GM21390 (cell line): ENCODE measurements around the gene SPAG16.
A peak's percentile ranks its signal among the peaks of the same experiment; 100 is the strongest.
"Not testable (repeated sequence)": the region's sequence is repeated elsewhere in the genome, so short reads cannot be mapped to it uniquely, and the experiment has no call there.

Source experiments
- ATAC-seq: cut with Tn5 transposase; IDR thresholded peaks from one replicate; pipeline ENCODE4 v1.9.1; 2021; ENCODE audit not compliant: unreplicated experiment

The SPAG16 gene

DNA sequence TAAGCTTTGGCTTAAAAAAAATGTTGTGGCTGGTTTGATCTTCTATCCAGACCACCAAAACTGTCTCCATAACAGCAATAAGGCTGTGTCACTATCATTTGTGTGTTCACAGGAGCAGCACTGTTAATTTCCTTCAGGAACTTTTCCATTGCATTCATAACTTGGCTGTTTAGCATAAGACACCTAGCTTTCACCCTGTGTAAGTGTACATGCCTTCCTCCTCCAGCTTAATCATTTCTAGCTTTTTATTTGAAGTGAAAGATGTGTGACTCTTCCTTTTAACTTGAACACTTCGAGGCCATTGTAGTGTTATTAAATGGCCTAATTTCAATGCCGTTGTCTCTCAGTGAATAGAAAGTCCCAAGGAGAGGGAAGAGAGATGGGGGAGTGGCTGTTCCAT is 773.7 kb downstream of the SPAG16 start:
- ATAC-seq: no peak

DNA sequence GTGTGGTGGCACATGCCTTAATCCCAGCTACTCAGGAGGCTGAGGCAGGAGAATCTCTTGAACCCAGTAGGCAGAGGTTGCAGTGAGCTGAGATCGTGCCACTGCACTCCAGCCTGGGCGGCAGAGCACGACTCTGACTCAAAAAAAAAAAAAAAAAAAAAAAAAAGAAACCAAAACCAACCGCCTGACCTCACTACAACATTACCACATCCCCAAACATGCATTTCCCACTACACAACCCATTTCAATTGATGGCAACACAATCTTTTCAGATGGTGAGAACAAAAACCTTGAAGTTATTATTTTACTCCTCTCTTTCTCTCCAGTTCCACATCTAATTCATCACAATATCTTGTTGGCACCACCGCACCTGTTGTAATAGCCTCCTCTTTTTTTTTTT is 778.0 kb downstream of the SPAG16 start:
- not testable (repeated sequence) for ATAC-seq

DNA sequence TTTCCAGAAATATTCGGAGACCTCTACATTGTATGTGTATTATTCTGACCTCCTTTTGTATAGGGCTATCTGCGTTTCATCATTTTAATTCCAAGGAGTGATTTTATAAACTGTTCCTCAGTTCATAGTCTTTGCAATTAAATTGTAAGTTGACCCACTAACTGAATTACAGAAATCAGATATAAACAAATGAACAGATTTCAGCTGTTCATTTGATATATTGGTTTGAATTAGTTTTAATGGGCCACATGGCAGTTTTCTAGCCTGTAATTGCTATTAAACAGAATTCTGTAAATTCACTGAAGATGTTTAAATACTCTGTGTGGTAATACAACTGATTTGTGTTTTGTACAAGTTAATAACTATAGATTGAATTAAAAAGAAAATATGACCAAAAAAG is 780.2 kb downstream of the SPAG16 start:
- no peak for ATAC-seq

DNA sequence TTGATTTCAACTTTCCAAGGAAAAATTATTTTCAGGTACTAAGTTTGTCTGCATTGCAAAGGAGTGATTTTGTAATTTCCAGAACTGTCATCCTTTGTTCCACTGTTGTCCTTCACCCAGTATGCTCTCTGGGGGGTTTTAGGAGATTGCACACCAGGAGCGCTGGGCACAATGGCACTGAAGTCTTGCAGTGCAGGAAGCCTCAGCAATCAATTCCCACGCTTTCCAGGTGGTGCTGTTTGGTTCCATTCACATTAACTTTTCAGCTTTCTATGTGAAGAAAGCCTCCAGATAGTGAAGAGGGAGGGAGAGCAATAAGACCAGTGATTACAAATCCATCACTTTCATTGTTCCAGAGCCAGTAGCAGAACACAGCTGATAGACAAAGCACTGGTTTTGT is 782.6 kb downstream of the SPAG16 start:
- no peak for ATAC-seq

DNA sequence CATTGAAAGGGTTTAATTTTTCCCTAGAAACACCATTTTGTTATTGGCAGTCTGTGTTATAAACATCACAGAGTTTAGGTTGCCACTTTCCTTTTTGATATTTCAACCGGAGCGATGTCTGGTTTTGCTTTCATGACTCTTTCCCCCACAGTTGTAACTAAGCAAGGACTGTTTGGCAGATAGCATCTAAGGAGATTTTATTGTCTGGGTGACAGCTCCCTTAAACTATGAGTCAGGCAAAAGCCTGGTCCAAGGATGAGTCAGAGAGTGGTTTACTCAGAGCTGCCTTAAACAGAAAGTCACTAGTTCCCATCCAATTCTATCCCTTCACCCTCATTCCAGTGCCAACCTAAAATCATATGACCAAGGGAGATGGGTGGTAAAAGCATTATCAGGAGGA is 785.0 kb downstream of the SPAG16 start:
- ATAC-seq: peak; percentile 59

DNA sequence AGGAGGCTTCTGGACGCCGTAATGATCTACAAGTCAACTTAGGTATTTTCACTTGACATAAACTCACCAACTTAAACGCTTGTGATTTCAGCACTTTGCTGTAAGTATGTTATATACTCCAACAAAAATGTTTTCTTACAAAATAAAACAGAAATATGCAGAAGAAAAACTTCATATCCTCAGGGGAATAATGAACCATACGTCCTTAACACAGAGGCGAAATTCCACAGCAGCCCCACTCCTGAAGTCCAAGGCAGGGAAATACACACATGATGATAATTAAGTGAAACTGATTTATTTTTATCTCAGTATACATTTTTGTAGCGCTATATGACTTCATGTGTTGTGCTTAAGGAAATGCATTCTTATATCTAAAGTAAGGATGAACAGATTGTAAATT is 791.2 kb downstream of the SPAG16 start:
- ATAC-seq: no peak

DNA sequence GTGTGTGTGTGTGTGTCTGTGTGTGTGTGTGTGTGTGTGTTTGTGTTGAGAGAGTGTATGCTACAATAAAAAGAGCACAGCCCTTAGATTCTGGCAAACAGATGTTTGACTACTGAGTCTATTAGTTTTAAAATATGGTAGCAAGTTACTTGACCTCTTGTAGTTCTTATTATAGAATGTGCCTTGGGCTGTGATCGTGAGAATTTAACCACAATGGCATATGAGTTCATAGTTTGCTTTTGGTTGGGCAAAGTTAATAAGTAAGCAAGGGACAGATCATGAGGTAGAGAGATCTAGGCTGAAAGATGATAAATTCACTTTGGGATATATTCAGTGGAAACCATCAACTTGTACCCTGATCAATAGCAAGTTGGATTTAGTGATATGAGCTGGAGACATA is 792.3 kb downstream of the SPAG16 start:
- no peak for ATAC-seq

DNA sequence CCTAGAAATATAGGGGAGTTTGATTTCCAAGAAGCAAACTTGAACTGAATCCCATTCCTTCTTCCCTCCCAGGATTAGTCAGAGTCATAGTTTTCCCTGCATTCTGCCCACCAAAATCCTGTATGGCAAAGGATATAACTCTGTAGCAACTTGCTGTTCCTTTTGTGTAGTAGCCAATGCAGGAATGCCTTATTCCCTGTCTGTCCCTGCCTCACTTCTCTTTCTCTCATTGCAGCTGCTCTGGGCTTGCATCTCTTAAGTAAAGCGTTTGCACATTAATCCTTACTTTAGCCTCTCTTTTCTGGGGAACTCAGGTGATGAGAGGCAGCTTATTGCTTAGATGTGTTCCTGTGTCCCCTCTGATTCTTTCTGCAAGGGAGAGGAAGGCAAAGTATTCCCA is 793.5 kb downstream of the SPAG16 start:
- no peak for ATAC-seq

DNA sequence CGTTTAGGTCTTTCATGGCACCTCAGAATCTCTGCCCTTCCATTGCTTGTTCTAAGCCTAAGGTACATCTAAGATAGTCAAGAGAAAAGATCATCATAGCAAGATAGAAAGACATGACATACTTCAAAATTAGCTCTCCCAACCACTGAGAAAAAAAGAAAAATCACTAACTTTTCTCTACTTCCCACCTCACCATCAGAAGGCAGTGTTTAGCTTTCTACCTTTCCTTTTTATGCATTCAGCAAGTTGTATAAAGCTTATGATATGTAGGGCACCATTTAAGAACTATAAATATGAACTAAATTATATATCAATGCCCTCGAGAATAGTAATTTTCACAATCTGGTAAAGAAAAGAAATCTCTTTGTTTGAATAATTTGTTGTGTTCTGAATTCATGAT is 794.8 kb downstream of the SPAG16 start:
- no peak for ATAC-seq

DNA sequence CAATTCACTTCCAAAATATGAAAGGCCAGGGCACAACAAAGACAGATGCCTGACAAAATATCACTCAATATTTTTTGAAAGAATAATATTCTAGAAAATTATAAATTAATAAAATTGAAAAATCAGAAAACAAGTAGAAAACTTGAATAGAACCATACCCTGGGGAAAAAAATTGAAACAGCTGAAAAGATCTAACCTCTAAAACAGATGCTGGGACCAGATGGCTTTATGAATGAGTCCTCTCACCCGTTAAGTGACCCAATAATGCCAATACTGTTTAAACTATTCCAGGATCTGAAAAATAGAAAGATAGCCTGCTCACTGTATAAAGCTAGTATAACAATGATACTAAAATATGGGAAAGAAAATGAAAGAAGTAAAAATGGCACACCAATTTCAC is 804.3 kb downstream of the SPAG16 start:
- no peak for ATAC-seq

DNA sequence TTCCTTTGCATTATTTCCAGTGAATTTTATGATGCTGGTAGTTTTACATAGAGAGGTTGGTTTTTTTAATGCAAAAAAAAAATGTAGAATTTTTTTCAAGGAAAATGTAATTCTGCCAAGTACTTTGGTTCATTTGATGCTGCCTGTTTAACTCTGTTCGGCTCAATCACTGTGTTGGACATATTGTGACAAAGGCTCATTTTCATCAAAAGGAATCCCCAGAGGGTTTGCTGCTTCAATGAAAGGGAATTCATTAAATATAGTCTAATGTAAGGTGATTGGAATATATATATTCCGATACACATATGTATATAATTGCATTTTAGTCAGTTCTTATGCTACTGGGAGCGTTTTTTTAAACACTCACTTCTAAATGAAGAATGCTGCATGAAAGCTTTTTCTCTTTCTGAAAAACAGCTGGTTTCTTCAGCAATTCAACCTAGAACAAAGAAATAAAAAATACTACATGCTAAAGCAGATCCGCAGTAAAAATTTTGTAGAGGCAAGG is 812.0 kb downstream of the SPAG16 start:
- no peak for ATAC-seq

DNA sequence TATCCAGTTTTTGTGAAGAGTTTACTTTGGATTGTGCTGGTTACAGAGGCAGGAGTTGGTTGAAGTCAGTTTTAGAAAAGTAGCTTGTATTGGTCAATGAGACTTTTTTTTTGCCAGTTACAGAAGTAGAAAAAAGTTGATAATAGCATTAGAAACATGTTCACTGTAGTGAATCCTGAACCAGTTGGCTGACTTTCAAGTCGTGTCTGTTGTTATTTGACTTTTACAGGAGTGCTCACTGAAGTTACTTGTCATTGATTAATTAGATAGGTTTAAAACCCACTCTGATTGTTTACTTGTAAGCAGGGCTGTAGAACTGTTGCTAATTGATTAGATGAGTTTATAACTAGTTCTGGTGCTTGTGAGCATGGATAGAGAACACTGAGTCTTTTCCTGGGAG is 814.5 kb downstream of the SPAG16 start:
- ATAC-seq: no peak

DNA sequence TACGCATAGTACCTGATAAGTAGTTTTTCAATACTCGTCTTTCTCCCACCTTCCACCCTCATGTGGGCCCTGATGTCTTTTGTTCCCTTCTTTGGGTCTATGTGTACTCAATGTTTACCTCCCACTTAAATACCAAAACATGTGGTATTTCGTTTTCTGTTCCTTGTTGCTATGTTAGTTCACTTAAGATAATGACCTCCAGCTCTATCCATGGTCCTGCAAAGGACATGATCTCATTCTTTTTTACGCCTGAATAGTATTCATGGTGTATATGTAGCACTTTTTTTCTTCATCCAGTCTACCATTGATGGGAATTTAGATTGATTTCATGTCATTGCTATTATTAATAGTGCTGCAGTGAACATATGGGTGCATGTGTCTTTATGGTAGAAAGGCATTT is 816.2 kb downstream of the SPAG16 start:
- ATAC-seq: no peak

DNA sequence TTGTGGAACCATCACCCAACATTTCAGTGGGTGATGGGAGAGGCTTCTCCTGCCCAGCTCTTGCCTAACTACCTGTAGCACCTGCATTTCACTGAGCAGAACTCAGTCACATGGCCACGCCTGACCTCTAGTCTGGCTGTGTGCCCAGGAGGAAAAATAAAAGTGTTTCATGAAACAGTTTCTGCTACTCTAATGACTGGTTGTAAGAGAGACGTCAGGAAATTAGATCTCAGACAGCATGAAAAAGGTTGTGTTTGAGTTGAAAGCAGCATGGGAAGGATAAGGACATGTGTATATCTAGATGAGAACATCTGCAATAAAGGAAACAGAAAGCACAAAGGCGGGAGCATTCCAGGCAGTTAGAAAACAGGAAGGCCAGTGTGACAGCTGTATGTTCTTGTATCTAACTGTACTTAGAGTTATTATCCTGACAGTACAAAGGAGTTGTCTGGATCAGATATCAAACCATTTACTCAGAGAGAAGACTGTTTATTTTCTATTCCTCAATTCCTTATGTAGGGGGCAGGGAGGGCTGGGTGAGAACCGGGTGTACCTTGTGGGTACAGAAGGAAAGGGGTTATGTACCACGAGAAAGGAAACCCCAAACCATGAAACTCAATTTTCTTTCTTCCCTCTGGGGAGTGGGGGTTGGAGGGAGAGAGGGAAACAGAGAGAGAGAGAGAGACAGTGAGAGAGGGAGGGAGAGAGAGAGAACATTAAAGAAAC is 819.2 kb downstream of the SPAG16 start:
- no peak for ATAC-seq

DNA sequence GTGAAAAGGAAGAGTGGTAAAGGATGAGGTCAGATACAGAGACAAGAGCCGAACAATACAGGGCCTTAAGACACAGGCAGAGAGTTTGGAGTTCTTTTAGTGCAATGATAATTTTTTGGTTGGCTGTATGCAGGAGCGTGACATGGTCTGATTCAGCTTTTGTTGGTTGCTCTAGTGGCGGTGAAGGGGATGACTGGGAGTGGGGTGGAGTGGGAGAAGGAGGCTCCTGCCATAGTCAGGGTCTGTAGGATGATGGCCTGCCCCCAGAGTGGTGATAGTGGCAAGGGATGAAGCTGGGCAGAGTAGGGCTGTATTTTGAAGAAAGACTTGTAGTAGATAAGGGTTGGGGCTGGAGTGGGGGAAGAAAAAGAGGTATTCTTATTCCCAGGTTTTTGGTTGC is 820.0 kb downstream of the SPAG16 start:
- ATAC-seq: no peak

DNA sequence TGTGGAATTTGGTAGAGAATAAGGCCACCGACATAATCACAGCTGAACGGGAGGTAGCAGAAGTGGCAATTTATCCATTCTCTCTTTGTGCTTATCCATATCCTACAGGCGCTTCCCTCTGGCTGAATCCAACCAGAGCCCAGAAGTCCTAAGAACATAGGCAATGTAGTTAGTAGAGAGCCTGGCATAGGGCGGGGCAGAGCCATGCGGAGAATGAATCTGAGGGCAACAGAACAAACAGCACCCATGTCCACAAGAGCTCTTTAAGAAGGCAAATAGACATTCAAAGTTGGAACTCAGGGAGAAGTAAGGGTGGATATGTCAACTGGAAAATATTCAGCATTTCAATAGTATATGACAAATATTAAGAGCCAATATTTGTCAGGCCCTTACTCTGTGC is 820.7 kb downstream of the SPAG16 start:
- no peak for ATAC-seq

DNA sequence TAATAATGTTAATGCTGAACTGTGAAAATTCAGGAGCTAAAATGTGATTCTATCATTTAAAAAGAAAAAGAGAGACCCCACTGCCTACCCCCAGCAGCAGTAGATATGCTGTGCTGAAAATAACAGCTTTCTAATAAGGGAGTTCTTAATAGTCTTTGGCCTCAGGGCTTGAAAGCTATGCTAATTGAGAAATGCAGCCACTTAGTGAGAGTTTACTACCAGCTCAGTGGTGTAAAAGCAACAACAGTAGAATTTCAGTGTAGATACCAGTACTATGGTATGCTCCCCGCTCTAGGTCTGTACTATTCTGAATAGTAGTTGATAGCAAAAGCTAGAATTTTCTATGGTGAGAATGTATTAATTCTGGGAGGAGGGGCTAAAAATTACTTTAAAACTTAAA is 823.5 kb downstream of the SPAG16 start:
- ATAC-seq: no peak

DNA sequence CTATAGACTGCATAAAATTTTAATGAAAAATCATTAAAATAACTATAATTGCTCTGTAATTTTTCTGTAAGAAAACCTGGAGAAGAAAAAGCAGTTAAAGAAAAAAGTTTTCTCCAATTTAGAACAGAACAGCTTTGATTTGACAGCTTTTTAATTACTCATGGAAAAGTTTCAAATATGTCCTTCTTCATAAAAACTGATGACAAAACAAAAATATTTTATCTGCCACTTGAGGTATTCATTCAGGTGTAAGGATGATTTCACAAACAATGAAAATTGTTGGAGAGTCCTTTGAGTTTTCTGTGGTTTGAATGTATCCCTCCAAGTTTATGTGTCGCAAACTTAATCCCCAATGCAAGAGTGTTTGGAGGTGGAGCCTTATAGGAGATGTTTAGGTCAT is 824.3 kb downstream of the SPAG16 start:
- ATAC-seq: no peak

DNA sequence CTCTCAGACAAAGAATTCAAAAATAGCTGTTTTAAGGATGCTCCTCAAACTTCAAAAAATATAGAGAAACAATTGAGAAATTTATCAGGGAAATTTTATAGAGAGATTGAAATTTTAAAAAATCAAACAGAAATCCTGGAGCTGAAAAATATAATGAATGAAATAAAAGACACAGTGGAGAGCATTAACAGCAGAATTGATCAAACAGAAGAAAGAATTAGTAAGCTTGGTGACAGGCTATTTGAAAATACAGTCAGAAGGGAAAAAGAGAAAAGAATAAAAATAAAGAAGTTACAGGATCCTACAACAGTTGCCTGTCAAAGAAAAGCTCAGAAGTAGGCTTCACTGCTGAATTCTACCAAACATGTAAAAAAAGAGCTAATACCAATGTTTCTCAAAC is 832.8 kb downstream of the SPAG16 start:
- no peak for ATAC-seq

DNA sequence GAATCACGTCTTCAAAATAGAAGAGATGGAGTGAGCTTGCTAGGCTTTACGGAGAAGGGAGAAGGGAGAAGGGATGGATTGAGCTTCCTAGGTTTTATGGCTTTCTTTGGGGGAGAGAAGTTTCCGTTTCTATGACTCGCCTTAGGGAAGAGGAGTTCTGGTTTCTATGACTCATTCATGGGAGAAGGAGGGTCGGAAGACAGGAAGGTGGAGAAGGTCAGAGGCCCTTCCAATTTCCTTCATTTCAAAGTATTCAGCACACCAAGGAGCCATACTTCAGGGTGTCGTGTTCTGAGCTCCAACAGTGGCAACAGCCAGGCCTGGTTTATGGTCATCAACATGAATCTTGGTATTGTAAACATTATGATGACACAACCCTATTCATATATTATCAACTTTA is 841.9 kb downstream of the SPAG16 start:
- no peak for ATAC-seq

DNA sequence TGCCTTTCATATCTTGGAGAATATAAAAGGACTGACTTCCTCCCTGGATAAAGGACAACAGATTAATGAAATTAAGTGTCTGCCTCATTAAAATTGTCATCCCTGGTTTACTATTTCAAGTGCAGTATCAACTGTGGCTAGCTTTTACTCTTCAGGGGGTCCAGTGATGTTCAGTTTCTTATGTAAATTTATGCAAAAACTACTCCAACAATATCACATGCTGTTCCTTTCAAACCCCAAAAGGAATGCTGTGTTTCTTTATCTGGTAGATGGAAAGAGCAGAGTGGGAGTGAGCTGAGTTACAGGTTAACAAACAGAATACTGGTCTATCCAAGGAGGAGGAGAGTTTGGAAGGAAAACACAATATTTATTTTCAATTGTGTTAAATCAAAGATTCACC is 842.9 kb downstream of the SPAG16 start:
- ATAC-seq: no peak

DNA sequence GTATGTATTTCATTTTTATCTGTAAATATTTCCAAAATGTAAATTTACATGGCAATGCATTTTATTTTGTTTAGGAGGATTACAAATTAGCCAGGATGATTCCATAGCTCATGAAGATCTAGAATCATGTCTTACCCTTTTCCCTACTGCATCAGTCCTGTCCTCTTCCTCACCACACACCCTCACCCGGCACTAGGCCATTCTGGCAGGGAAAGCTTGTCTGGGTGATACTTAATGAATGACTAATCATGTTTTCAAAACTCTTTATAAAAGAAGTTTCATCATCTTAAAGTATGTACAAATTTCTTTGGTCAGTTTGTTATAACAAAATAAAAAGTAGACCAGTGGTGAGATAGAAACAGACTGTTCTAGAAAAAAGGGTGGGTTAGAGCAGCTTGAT is 843.3 kb downstream of the SPAG16 start:
- ATAC-seq: no peak

DNA sequence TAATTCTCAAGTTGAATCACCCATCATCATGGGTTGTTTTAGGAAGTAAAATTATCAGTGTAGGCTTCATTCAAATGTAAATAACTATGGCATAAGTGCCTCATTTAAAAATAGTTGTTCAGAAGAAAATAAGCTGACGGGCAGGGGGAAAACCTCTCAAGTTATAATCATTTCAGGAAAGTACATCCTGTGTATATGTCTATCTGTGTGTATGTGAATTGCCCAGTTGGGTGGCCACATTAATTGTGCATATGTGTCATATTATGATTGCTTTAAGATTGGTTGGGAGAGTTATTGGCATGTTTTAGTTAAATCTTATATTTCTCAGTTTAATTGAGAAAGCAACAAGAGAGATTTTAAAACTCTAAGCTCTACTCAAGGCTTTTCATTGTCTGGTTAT is 843.8 kb downstream of the SPAG16 start:
- ATAC-seq: no peak
